SH-SY5Y (cell line): ENCODE results near the gene POU2F3.

Source experiments
- GATA2 ChIP-seq: IDR thresholded peaks from 2 replicates; pipeline ENCODE4 v1.6.1; 2011; ENCODE audit warnings: mild to moderate bottlenecking, low read depth, low read length
- GATA3 ChIP-seq: IDR thresholded peaks from 2 replicates; pipeline ENCODE4 v1.6.1; 2011; ENCODE audit warnings: low read depth, mild to moderate bottlenecking, low read length, moderate library complexity

DNA sequence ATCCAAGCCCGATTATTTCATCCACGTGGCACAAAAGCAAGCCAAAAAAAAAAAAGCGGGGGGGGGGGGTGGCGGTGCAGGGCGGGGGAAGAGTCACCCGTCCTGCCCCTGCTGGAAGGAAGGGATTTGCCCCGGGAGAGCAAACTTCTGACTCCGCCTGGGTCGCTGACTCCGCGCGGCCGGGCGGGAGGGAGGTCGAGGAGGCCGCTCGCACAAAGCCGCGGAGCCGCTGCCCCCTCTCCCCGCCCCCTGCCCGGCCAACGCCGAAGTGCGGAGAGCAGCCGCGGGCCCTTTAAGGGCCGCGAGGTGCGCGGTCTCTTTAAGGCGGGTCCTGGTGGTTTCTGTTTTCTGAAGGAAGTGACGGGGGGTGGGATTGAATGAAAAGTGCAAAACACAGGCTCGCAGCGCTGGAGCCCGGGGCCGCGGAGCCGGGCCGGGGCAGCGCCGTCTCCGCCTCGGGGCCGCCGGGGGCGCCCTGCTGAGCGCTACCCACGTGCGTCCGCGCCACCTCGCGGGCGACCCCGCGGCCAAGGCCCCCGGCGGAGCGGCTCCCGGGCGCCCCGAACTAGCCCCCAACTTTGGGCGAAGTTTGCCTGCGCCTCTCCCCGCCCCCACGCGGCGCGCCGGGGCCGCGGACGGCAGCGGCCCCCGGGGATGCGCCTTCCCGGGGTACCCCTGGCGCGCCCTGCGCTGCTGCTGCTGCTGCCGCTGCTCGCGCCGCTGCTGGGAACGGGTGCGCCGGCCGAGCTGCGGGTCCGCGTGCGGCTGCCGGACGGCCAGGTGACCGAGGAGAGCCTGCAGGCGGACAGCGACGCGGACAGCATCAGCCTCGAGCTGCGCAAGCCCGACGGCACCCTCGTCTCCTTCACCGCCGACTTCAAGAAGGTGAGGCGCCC lies 29.1 kb upstream of the POU2F3 start, which contains the start of gene OAF:
- no peak for TF ChIP-seq GATA2
- TF ChIP-seq GATA3, result no peak
